Stimulated activated CD4-positive, alpha-beta T cell treated with anti-CD3 and anti-CD28 coated beads, TNF-alpha, amount 100 ng/mL, for 4 hours (primary cell): Measurements from ENCODE around the gene ZBTB17.
"Not testable (repeated sequence)": the region's sequence is repeated elsewhere in the genome, so short reads cannot be mapped to it uniquely, and the experiment has no call there.

Experiments
- DNase-seq, 3 experiments: peaks; one replicate each; pipeline ENCODE4 v3.0.0-alpha.2; 2020; ENCODE audit warnings: low read depth in 3 of 3

Gene ZBTB17

DNA sequence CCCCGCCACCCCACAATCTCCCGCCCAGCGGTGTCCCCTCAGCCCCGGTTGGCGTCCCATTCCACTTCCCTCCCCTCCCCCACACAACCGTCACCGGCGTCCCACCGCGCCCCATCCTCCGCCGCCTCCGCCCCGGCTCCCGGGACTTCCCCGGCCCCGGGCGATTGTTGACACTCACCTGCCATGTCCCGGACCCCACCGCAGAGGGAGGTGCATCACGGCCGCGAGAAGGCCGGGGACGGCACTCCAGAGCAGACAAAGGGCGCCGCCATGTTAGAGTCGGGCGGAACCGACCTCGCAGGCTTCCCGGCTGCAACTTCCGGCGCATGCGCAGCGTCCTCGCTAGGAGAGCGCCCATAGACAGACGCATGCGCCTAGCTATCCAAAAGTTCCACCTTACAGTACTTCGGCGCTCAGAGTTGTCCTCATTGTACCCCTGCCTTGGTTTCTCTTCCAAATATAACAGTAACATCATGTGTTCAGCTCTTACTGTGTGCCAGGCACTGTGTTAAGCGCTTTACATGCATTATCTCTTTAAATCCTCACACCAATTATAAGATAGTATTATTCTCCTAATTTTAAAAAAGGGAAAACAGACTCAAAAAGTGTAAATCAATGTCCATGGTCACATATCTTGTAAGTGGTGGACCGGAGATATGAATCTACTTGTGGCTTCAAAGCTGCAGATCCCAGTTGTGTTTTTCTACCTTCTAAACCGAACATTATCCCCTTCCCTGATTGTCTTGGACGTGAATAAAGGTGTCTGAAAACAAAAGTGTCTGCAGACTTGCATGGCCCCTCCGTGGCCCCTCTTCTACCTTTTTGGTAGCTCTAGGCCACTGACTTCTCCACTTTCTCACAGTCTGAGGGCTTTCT, at the start of gene ZBTB17:
Gene ZBTB17, minus strand, starts transcription at position 297 of the 876 bp plus-strand sequence. CDS start 27,606 bp downstream, outside the sequence.
- DNase-seq = peak; percentile 92 to 94 (median 94)

- DNase-seq = no peak
Observed at GRCh38 chr1:16023050-16023653, 47.3 kb upstream of the ZBTB17 start.

- no peak for DNase-seq
Observed at GRCh38 chr1:16022393-16022792, 46.5 kb upstream of the ZBTB17 start.

GRCh38 chr1:16021681-16022080, 45.8 kb upstream of the ZBTB17 start, which contains the start of gene CLCNKA:
Gene CLCNKA, plus strand, starts transcription at chr1:16022036. Its CDS starts 584 bp downstream, at chr1:16022620.
- DNase-seq = no peak

- DNase-seq = not testable (repeated sequence)
Observed at GRCh38 chr1:16020878-16021277, 45.0 kb upstream of the ZBTB17 start.

GRCh38 chr1:16020325-16020724, 44.4 kb upstream of the ZBTB17 start:
- DNase-seq = no peak

DNA sequence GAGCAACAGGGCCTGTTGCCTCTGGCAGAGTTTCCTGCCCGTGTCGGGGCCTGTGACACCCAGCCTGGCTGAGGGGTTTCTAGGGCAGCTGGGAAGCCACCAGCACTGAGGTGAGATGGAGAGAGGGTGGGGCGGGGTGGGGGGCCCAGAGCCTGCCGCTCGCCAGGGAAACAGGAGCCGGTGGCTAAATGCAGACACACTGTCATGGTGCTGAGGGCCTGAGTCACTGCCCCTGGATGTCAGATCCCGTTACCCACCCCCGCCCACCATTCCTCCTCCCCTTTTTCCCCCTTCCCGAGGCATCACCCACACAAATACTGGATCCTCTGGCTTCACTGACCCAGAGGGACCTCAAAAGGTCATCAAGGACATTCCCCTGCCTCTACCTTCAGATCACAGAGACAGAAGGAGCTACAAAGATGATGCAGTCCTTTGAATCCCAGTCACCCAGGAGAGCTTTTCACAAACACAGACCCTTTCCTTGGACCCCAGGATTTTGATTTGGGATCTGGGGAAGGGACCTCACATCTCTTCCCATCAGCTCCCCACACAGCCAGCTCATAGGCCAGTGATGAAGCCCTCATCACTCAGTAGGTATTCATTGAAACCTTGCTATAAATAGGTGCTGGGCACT, 43.9 kb upstream of the ZBTB17 start:
- no peak for DNase-seq

- DNase-seq = no peak
Observed at GRCh38 chr1:16018749-16019643, 43.1 kb upstream of the ZBTB17 start.

GRCh38 chr1:16018308-16018707, 42.4 kb upstream of the ZBTB17 start:
- DNase-seq = no peak

DNA sequence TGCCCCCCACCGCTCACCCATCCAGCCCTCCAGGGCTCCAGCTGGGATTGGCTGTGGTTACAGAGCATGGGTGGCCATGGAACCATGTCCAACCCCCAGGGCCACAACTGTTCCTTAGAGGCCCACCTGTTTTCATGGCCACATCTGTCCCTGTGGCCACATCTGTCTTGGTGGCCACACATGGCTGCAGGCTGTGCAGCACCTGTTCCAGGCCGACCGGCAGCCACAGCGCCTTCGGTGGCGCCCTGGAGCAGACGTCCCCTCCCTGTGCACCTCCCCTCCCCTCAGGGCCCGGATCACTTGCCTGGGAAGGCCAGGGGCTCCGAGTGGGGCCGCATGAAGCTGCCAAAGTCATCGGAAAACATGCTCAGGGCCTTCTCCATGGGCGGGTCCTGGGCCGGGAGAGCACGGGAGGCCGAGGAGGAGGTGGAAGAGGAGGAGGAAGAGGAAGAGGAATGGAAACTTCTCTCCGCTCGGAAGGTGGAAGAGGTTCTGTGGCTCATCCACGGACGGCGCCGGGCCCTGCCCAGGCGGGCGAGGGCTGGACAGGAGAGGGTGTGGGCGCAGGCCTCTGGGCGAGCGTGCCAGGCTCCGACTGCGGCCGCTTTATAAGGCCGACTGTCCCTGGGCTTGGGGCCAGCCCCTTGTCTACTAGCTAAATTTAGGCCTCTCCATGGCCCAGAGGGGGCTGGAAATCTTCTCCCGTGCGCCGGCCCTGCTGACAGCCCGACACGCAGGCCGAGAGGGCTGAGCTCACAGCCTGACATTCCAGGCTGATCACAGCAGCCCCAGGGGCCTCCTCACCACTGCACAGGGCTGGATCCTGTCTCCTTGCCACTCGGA, 41.8 kb upstream of the ZBTB17 start, which contains the start of gene HSPB7:
Gene HSPB7, minus strand, starts transcription at position 583 of the 843 bp plus-strand sequence. Its CDS starts 80 bp downstream, at position 503.
- no peak for DNase-seq

- DNase-seq = no peak
Observed at GRCh38 chr1:16017076-16017460, 41.2 kb upstream of the ZBTB17 start.

DNA sequence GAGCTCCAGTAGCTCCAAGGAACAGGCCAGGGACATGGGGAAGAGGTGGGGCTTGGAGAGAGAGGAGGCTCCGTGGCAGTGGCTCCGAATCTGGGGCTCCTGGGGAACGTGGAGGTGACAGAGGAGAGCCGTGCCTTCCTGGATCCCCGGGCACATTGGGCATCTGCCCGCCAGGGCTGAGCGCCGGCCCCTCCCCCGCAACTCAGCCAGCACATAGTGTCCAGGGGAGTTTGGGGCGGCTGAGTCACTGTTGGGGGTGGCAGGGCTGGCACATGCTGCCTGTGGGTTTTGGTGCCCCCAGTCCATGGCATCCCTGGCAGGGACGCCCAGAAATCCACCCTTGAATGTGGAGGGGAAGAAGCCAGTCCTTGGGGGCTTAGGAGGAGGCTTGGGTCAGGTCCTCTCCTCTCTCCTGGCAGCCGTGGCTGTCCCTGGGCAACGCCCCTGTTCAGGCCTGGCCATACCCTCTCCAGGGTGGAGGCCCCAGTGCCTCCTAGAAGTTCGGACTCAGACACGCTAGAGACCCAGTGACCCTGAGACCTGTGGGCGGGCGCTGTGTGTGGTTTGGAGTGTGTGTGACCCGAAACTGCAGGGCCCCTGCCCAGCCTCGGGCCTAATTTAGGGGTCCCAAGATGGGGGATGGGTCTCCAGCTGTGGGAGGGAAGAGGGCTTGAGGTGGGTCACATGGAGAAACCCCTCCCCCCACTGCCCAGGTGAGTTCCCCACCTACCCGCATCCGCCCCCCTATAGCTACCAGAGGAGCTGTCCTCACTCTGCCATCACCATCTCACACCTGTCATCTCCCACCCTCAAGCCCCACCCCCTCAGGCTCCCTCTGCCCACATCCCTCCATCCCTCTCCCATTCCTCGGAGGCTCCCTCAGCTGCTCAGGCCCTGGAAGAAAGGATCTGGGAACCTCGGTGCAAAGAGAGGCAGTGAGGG, 40.3 kb upstream of the ZBTB17 start:
- no peak for DNase-seq

- no peak for DNase-seq
Observed at GRCh38 chr1:16015491-16015890, 39.6 kb upstream of the ZBTB17 start.

DNA sequence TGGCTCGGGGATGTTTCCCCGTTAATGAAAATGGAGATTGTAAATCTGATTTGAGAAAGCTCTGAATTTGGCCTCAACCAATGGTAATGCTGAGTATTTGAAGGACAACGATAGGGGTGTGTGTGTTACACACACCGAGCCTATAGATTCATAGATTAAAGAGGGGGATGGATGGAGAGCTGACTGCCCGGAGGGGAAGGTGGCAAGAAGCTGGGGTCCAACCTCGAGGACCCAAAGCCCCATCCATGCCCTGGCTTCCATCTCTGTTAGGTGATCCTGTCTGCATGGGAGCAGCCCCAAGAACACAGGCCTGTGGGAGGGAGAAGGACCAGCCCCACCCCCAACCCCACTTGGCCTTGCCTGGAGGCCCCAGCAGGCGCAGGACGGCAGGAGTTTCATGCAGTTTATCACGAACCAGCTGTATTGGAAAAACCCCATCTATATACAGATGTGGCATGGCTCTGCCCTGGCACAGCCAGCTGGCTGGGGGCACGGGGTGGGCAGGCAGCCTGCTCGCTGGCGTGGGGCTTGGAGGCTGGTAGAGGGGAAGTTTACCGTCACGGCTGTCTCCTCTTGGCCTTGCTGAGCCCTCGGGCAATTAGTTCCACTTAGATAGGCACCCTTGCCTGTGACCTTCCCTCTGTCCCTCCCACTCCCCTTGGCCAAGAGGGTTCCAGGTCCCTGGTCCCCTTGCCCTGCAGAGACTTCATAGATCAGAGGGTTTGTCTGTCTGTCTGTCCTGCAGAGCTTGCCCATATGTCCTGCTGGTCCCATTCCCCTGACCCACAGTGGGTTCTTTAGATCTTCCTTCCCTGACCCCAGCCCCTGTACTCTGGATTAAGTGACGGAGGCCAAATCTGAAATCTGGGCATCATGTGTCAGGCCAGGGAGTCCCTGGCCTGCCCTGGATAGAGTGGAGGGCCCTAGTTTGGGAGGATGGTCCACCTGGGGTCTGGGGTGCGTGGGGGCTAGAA, 38.9 kb upstream of the ZBTB17 start:
- no peak for DNase-seq

GRCh38 chr1:16013908-16014258, 38.0 kb upstream of the ZBTB17 start:
- no peak for DNase-seq

GRCh38 chr1:16013220-16013907, 37.5 kb upstream of the ZBTB17 start:
- DNase-seq = peak; percentile 31 to 55 (median 41)

DNA sequence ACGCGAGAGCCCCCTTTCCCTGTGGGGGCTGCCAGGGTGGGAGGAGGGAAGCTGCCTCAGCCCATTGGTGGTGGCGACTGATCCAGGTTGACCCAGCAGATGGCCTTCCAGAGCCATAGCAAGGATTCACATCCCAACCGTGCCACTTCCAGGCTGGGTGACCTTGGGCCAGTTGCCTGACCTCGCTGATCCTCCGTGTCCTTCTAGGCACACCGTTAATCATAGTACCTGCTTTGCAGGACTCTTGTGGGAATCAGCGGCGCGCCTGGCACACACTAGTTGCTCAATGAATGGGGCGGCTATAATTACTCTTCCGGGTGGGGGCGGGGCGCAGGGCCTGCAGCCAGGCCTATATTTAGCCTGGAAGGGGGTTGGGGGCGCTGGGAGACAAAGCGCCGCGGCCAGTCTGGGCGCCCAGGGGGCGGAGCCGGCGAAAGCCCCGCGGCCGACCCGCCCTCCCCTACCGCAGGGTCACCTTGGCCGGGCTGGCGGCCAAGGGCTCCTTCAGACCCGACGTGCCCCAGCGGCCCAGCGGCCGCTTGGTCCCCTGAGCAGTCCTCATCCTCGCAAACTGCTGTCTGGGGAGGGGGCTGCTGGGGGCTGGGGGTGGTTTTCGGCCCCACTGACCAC, 36.8 kb upstream of the ZBTB17 start:
- DNase-seq = peak in 2 of 3 experiments; percentile 5 to 25
